Measurements from ENCODE around the gene PDXP.

DNA sequence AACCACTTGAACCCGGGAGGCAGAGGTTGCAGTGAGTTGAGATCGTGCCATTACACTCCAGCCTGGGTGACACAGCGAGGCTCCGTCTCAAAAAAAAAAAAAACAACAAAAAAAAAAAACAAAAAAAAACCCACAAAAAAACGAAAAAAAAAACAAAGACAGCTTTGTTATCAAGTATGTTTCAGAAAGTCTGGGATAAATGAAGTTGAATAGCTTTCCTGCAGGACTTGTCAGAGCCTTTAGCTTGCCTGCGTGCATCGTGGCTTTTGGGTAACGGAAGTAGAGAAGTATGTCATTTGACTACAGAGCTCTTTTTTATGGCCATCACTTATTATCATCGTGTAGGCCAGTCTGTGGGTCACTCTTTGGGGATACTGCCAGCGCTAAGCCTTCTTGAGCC is 53.0 kb downstream of the PDXP start:
- no peak for TF ChIP-seq MXI1 (conservative IDR thresholded peaks at IDR 0.05; ENCODE audit: poor library complexity, severe bottlenecking)
- TF ChIP-seq EP300 (conservative IDR thresholded peaks at IDR 0.05; ENCODE audit: poor library complexity, severe bottlenecking), result no peak
- no peak for TF ChIP-seq POLR2AphosphoS5 (IDR thresholded peaks at IDR 0.05)
- TF ChIP-seq CTCF (IDR thresholded peaks at IDR 0.05; ENCODE audit: poor library complexity, severe bottlenecking), result no peak
- TF ChIP-seq EZH2 (IDR thresholded peaks at IDR 0.05; ENCODE audit: borderline replicate concordance, insufficient read depth, low read length, poor library complexity, severe bottlenecking), result no peak
- TF ChIP-seq TAF1 (IDR thresholded peaks at IDR 0.05; ENCODE audit: low read depth), result no peak
- no peak for TF ChIP-seq SMC3 (conservative IDR thresholded peaks at IDR 0.05; ENCODE audit: poor library complexity)

Data from neural cell (in vitro differentiated cells).